HepG2 (cell line): Measurements from ENCODE around the gene PLCG2.

Experiments used
- CHD2 ChIP-seq: IDR thresholded peaks from 2 replicates; pipeline ENCODE4 v1.6.1; 2011; ENCODE audit warnings: low read depth, low read length, improper control_type of control experiment
- HDAC1 ChIP-seq: sonication (generic); formaldehyde crosslinking; IDR thresholded peaks from 2 replicates; pipeline ENCODE4 v1.5.1; 2020; ENCODE audit warnings: mild to moderate bottlenecking, missing genetic modification reagents
- POLR2AphosphoS5 ChIP-seq: IDR thresholded peaks from 2 replicates; pipeline ENCODE4 v1.6.1; 2012; ENCODE audit warnings: low read depth, low read length
- SRF ChIP-seq: IDR thresholded peaks from 2 replicates; pipeline ENCODE4 v1.6.1; 2011; ENCODE audit warnings: mild to moderate bottlenecking, low read depth, low read length, moderate library complexity
- TCF7 ChIP-seq: sonication (generic); IDR thresholded peaks from 2 replicates; pipeline ENCODE4 v1.6.1; 2016; ENCODE audit warnings: antibody characterized with exemption, low read depth
- ZZZ3 ChIP-seq: sonication (generic); formaldehyde crosslinking; IDR thresholded peaks from 2 replicates; pipeline ENCODE4 v1.4.0; 2020; ENCODE audit warnings: missing genetic modification reagents, mild to moderate bottlenecking, borderline replicate concordance
- TF ChIP-seq, protein P1 (sequence below): sonication (generic); formaldehyde crosslinking; IDR thresholded peaks from 2 replicates; pipeline ENCODE4 v1.5.0; 2020; ENCODE audit warnings: missing genetic modification reagents, mild to moderate bottlenecking, borderline replicate concordance

GRCh38 chr16:81928271-81928918, 149.3 kb downstream of the PLCG2 start:
- TF ChIP-seq ZZZ3 (CRISPR knock-in tag) (no peak), POLR2AphosphoS5 (no peak), HDAC1 (CRISPR knock-in tag) (no peak), CHD2 (no peak), SRF (no peak), TCF7 (no peak)
- TF ChIP-seq, protein P1, sequence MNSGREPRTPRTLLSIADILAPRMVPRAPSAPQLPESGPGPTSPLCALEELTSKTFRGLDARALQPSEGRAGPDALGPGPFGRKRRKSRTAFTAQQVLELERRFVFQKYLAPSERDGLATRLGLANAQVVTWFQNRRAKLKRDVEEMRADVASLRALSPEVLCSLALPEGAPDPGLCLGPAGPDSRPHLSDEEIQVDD, result no peak
